ENCODE measurements around the gene APC2.

Gene APC2

DNA sequence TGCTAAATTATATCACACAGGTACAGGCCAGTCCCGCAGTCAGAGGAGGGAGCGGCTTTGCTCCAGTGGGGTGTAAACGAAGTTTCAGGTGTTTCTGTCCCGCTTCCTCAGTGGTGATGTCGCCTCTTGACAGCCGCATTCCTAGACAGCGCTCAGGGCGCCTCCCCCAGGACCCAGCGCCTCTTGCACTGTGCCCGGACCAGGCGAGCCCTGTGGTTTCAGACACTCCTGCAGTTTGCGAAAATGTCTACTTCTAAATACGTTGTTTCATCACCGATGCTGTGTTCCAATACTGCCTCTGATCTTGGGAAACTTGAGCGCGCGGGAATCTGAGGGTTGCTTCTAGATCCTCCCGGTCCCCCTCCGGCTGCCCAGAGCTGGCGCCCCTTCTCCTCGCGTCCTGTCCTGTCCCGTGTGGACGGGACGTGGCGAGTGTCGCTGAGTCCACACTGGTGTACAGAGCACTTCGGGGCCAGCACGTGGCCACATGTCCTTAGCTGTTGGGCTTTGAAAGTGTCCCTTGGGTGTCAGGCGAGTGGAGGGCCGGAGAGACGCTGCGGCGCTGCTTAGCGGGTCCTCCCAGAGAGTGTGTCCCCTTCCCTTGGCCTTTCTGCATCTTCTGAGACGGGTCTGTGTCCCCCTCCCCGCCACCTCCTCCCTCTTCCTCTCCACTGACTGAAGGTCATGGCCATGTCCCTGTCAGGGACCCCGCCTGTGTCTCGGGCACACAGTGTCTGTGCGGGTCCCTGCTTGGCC is 26.3 kb upstream of the APC2 start:
- DNase-seq (ENCODE audit: extremely low read depth, low read depth) = no peak
- no peak for TF ChIP-seq CTCF (IDR thresholded peaks at IDR 0.05; ENCODE audit: low read depth, low read length)

GRCh38 chr19:1424192-1424955 is 25.5 kb upstream of the APC2 start:
- DNase-seq (ENCODE audit: extremely low read depth, low read depth) = no peak
- TF ChIP-seq CTCF (IDR thresholded peaks at IDR 0.05; ENCODE audit: low read depth, low read length) = no peak

DNA sequence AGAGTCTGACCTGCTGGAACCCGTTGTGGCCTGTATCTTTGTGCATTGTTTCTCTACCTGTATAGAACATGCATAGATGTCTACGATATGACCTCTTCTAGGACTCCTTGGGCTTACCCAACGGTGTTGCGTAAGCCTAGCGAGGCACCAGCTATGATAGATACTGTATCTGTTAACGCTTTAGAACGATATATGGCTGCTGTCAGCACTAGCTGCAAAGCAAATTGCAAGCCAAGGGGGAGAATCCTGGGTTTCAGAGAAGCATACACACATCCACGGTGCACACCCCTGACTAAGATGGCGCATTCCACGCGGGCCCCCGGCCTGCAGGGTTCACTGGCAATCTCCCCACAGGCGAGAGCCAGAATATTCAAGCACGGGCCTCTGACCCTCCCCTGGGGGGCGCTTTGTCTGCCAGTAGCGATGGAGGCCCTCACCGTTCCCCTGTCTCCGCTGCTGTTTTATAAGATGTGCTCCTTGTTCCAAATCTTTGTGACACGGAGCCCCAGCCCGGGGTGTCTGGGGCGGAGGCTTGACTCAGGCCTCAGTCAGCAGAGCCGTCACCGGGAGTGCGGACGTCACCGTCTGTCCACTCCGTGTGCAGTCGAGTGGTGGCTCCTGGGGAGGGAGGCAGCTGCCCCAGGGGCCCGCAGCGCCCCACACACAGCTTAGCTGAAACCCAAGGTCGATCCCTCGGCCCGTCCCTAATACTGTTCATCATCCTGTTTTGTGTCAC is 24.7 kb upstream of the APC2 start:
- TF ChIP-seq CTCF (IDR thresholded peaks at IDR 0.05; ENCODE audit: low read depth, low read length) = no peak
- no peak for DNase-seq (ENCODE audit: extremely low read depth, low read depth)

- DNase-seq (ENCODE audit: extremely low read depth, low read depth) = no peak
- TF ChIP-seq CTCF (IDR thresholded peaks at IDR 0.05; ENCODE audit: low read depth, low read length) = no peak
Measured at GRCh38 chr19:1425902-1426301, 24.0 kb upstream of the APC2 start.

GRCh38 chr19:1426736-1427135 is 23.2 kb upstream of the APC2 start:
- no peak for TF ChIP-seq CTCF (IDR thresholded peaks at IDR 0.05; ENCODE audit: low read depth, low read length)
- DNase-seq (ENCODE audit: extremely low read depth, low read depth) = no peak

DNA sequence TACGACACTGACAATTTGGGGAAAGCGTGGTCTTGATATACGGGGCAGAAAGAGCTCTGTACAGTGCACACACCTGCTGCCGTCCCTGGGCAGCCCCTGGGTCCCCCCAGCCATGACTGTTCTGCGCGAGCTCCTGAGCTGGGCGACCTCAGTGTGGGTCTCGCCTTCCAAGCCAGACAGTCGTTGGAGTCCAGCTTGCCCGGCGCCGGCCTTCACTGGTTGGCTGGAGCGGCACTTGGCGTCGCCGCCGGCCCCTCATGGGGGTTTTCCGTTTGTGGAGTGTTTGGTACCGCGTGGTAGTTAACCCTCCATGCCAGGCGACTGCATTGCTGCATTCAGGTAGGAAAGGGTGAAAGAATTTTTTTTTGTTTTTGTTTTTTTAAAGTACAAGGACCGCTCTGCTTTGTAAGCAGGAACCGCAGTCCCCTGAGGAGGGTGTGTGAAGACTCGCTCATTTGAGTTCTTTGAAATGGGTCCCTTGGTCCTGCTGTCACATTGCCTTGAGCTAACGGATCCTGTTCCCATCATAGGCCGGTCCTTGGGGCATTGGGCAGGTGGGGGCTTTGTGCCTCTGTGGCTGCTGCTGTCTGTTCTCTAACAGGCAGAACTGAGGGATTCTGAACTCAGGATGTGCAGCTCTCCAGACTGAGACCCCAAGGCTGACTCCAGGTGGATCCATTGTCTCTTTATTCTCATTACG is 22.6 kb upstream of the APC2 start:
- DNase-seq (ENCODE audit: extremely low read depth, low read depth) = no peak
- TF ChIP-seq CTCF (IDR thresholded peaks at IDR 0.05; ENCODE audit: low read depth, low read length) = no peak

Measured in AG09319 (cell line).